Measurements from ENCODE around the gene JMJD1C.
"Not testable (repeated sequence)": the region's sequence is repeated elsewhere in the genome, so short reads cannot be mapped to it uniquely, and the experiment has no call there.

Gene JMJD1C

GRCh38 chr10:63392224-63392623 is 73.6 kb downstream of the JMJD1C start:
- FAIRE-seq = no peak

- FAIRE-seq = no peak
These were observed 74.0 kb downstream of the JMJD1C start for GRCh38 chr10:63391812-63392211.

GRCh38 chr10:63390521-63390920 is 75.3 kb downstream of the JMJD1C start:
- no peak for FAIRE-seq

GRCh38 chr10:63388421-63389031 is 77.3 kb downstream of the JMJD1C start:
- no peak for FAIRE-seq

GRCh38 chr10:63385254-63385653 is 80.5 kb downstream of the JMJD1C start:
- FAIRE-seq = no peak

- no peak for FAIRE-seq
These were observed 81.1 kb downstream of the JMJD1C start for GRCh38 chr10:63384675-63385074.

- no peak for FAIRE-seq
These were observed 81.8 kb downstream of the JMJD1C start for GRCh38 chr10:63384001-63384400.

- no peak for FAIRE-seq
These were observed 82.6 kb downstream of the JMJD1C start for GRCh38 chr10:63383141-63383540.

- FAIRE-seq = no peak
These were observed 83.7 kb downstream of the JMJD1C start for GRCh38 chr10:63382066-63382465.

GRCh38 chr10:63377305-63377661 is 88.5 kb downstream of the JMJD1C start:
- FAIRE-seq = not testable (repeated sequence)

GRCh38 chr10:63376560-63377304 is 89.0 kb downstream of the JMJD1C start:
- FAIRE-seq = peak; percentile 38

GRCh38 chr10:63375859-63376258 is 89.9 kb downstream of the JMJD1C start:
- FAIRE-seq = no peak

GRCh38 chr10:63375458-63375857 is 90.3 kb downstream of the JMJD1C start:
- no peak for FAIRE-seq

- no peak for FAIRE-seq
These were observed 90.8 kb downstream of the JMJD1C start for GRCh38 chr10:63374991-63375390.

GRCh38 chr10:63373176-63373575 is 92.6 kb downstream of the JMJD1C start:
- no peak for FAIRE-seq

- no peak for FAIRE-seq
These were observed 96.1 kb downstream of the JMJD1C start for GRCh38 chr10:63369711-63370110.

GRCh38 chr10:63368365-63368764 is 97.4 kb downstream of the JMJD1C start:
- FAIRE-seq = no peak

- no peak for FAIRE-seq
These were observed 98.8 kb downstream of the JMJD1C start for GRCh38 chr10:63366933-63367332.

GRCh38 chr10:63365976-63366765 is 99.6 kb downstream of the JMJD1C start:
- no peak for FAIRE-seq

- no peak for FAIRE-seq
These were observed 100.9 kb downstream of the JMJD1C start for GRCh38 chr10:63364918-63365317.

- no peak for FAIRE-seq
These were observed 101.8 kb downstream of the JMJD1C start for GRCh38 chr10:63363951-63364350.

- FAIRE-seq = no peak
These were observed 110.1 kb downstream of the JMJD1C start for GRCh38 chr10:63355682-63356081.

- FAIRE-seq = no peak
These were observed 112.8 kb downstream of the JMJD1C start for GRCh38 chr10:63352976-63353375.

All from colon (tissue), 2 donors.